HepG2 (cell line): ENCODE measurements around the gene DICER1. TPM values are rescaled to one million over a fixed set of nuclear protein-coding genes. Genes with fewer than 3 reads are reported as not detected.

Experiments
- ATAC-seq: fragments of 200-7000 bp; cut with Tn5 transposase; 3 replicates; pipeline ENCODE4 v1.9.1; 2020; ENCODE audit warnings: mild to moderate bottlenecking, moderate library complexity
- BruUV-seq: library from RNA; stranded (reverse); fragments of 400-500 nt; replicated peaks from 2 replicates; lab custom pipeline; 2021; lab: Mats Ljungman, UMichigan
- CTCF ChIA-PET: fragments of 300-600 bp; formaldehyde crosslinking; extraction: SDS; loops from one replicate; lab custom pipeline; 2021; ENCODE audit warnings: low total read pairs, inconsistent platforms, low intra/inter-chr PET ratio; lab: Yijun Ruan, JAX
- POLR2A ChIA-PET: fragments of 350-600 bp; sonication (Branson Sonifier 250); formaldehyde crosslinking; loops from one replicate; lab custom pipeline; 2020; ENCODE audit warnings: antibody characterized with exemption, inconsistent platforms; lab: Yijun Ruan, JAX
- DNase-seq: peaks from one replicate; pipeline ENCODE4 v3.0.0-alpha.2; 2015; ENCODE audit warnings: low spot score
- FAIRE-seq: peaks from 3 replicates; lab custom pipeline; 2011; peaks lifted over from hg19 to GRCh38; lab: Jason Lieb, UNC
- H2AFZ ChIP-seq: one replicate; pipeline ENCODE4 v1.6.1; 2011; ENCODE audit warnings: low read length, inconsistent platforms
- H3K27ac ChIP-seq: fragments of 300-600 bp; 3 replicates; pipeline ENCODE4 v1.8.0; 2011; ENCODE audit warnings: mixed run types, mild to moderate bottlenecking, mixed read lengths, low read length, inconsistent platforms; ENCODE audit not compliant: insufficient read depth; ENCODE audit errors: extremely low read length
- H3K27me3 ChIP-seq, 2 experiments: fragments of 200-600 bp in 1 of 2; 2 replicates in 1 of 2; 3 replicates in 1 of 2; pipeline versions ENCODE4 v1.6.0 to v1.8.0; 2011; ENCODE audit warnings: low read length in 2 of 2, mild to moderate bottlenecking in 2 of 2, moderate library complexity in 2 of 2, inconsistent platforms in 1 of 2; ENCODE audit not compliant: insufficient read depth in 2 of 2, control insufficient read depth in 1 of 2
- H3K36me3 ChIP-seq, 2 experiments: fragments of 200-600 bp in 1 of 2; replicated peaks in 1 of 2; 2 replicates in 1 of 2; 3 replicates in 1 of 2; pipeline versions ENCODE4 v1.5.1 to v1.8.0; 2011; ENCODE audit warnings: low read length in 2 of 2, inconsistent platforms in 1 of 2; ENCODE audit not compliant: insufficient read depth in 2 of 2, control insufficient read depth in 1 of 2
- H3K4me1 ChIP-seq: 2 replicates; pipeline ENCODE4 v1.5.1; 2012; ENCODE audit warnings: low read length, inconsistent platforms; ENCODE audit not compliant: insufficient read depth
- H3K4me2 ChIP-seq: 2 replicates; pipeline ENCODE4 v1.6.0; 2011; ENCODE audit warnings: low read depth, low read length, inconsistent platforms
- H3K4me3 ChIP-seq, 3 experiments: fragments of 200-600 bp in 1 of 3; sonication (generic), shearing (Covaris generic) in 1 of 3; replicated peaks in 1 of 3; 2 replicates each; pipeline ENCODE4 v1.5.1; 2011 to 2016; ENCODE audit warnings: low read length in 3 of 3, inconsistent platforms in 2 of 3, low read depth in 2 of 3, mild to moderate bottlenecking in 2 of 3, control low read depth in 1 of 3, mixed read lengths in 1 of 3; ENCODE audit not compliant: insufficient read depth in 1 of 3
- H3K79me2 ChIP-seq: one replicate; pipeline ENCODE4 v1.6.1; 2011; ENCODE audit warnings: low read length, inconsistent platforms; ENCODE audit not compliant: insufficient read depth
- H3K9ac ChIP-seq: 2 replicates; pipeline ENCODE4 v1.6.0; 2011; ENCODE audit warnings: mild to moderate bottlenecking, low read depth, low read length, inconsistent platforms; ENCODE audit not compliant: insufficient read depth
- H3K9me3 ChIP-seq: 2 replicates; pipeline ENCODE4 v1.5.1; 2012; ENCODE audit warnings: mild to moderate bottlenecking, low read length
- H4K20me1 ChIP-seq: 2 replicates; pipeline ENCODE4 v1.6.0; 2011; ENCODE audit warnings: inconsistent platforms, mild to moderate bottlenecking, low read length, moderate library complexity; ENCODE audit not compliant: insufficient read depth
- ARNT ChIP-seq: fragments of 450-650 bp; IDR thresholded peaks from 2 replicates; pipeline ENCODE4 v1.6.1; 2017
- ATRX ChIP-seq: sonication (generic); formaldehyde crosslinking; IDR thresholded peaks from 2 replicates; pipeline ENCODE4 v1.4.0; 2020; ENCODE audit warnings: missing genetic modification reagents, borderline replicate concordance
- BHLHE40 ChIP-seq: IDR thresholded peaks from 2 replicates; pipeline ENCODE4 v1.6.1; 2011; ENCODE audit warnings: low read length, improper control_type of control experiment
- DNMT3B ChIP-seq: conservative IDR thresholded peaks from 2 replicates; pipeline ENCODE4 v1.6.1; 2016; ENCODE audit warnings: missing biosample characterization, control low read depth
- FLYWCH1 ChIP-seq: sonication (generic); formaldehyde crosslinking; IDR thresholded peaks from 2 replicates; pipeline ENCODE4 v1.8.1; 2023; ENCODE audit warnings: mild to moderate bottlenecking, missing genetic modification reagents
- KDM3A ChIP-seq: IDR thresholded peaks from 2 replicates; pipeline ENCODE4 v1.6.1; 2018; ENCODE audit warnings: low read depth, missing compliant biosample characterization
- TBX2 ChIP-seq: sonication (generic); formaldehyde crosslinking; IDR thresholded peaks from 2 replicates; pipeline ENCODE4 v1.5.0; 2020; ENCODE audit warnings: missing genetic modification reagents, mild to moderate bottlenecking, borderline replicate concordance
- YEATS4 ChIP-seq: sonication (generic); formaldehyde crosslinking; IDR thresholded peaks from 2 replicates; pipeline ENCODE4 v1.4.0; 2020; ENCODE audit warnings: missing genetic modification reagents, borderline replicate concordance
- ZNF121 ChIP-seq: sonication (generic); formaldehyde crosslinking; IDR thresholded peaks from 2 replicates; pipeline ENCODE4 v1.5.0; 2020; ENCODE audit warnings: mild to moderate bottlenecking, missing genetic modification reagents
- ZNF3 ChIP-seq: IDR thresholded peaks from 2 replicates; pipeline ENCODE4 v1.7.0; 2017; ENCODE audit warnings: inconsistent platforms
- ZNF367 ChIP-seq: sonication (generic); formaldehyde crosslinking; IDR thresholded peaks from 2 replicates; pipeline ENCODE4 v1.4.0; 2020; ENCODE audit warnings: missing genetic modification reagents, borderline replicate concordance
- ZNF460 ChIP-seq: sonication (generic); formaldehyde crosslinking; IDR thresholded peaks from 2 replicates; pipeline ENCODE4 v1.5.1; 2020; ENCODE audit warnings: missing genetic modification reagents, mild to moderate bottlenecking, borderline replicate concordance
- ZNF589 ChIP-seq: sonication (generic); formaldehyde crosslinking; conservative IDR thresholded peaks from 2 replicates; pipeline ENCODE4 v1.8.0; 2022; ENCODE audit warnings: mild to moderate bottlenecking, moderate library complexity, missing genetic modification reagents
- ZNF605 ChIP-seq: sonication (generic); formaldehyde crosslinking; IDR thresholded peaks from 2 replicates; pipeline ENCODE4 v1.8.0; 2022; ENCODE audit warnings: mild to moderate bottlenecking, missing genetic modification reagents
- ZNF615 ChIP-seq: sonication (generic); formaldehyde crosslinking; IDR thresholded peaks from 2 replicates; pipeline ENCODE4 v1.5.0; 2020; ENCODE audit warnings: mild to moderate bottlenecking, missing genetic modification reagents, borderline replicate concordance
- ZNF775 ChIP-seq: sonication (generic); formaldehyde crosslinking; IDR thresholded peaks from 2 replicates; pipeline ENCODE4 v1.4.0; 2020; ENCODE audit warnings: missing genetic modification reagents, mild to moderate bottlenecking, moderate library complexity, borderline replicate concordance
- ZNF782 ChIP-seq: sonication (generic); formaldehyde crosslinking; IDR thresholded peaks from 2 replicates; pipeline ENCODE4 v1.4.0; 2020; ENCODE audit warnings: missing genetic modification reagents, mild to moderate bottlenecking, borderline replicate concordance
- WGBS: methylation state at CpG from one replicate; pipeline ENCODE4 v1.1.6; 2017; ENCODE audit warnings: low lambda C conversion rate; 5-methylcytosine and 5-hydroxymethylcytosine counted together
- in situ Hi-C: cut with HindIII; loops from 2 replicates; pipeline ENCODE4 v1.10.0; 2017; ENCODE audit warnings: low pct_unique_long_range_greater_than_20kb; ENCODE audit not compliant: extremely low pct_ligation_motif_present
- intact Hi-C: fragments of 100-400 bp; cut with micrococcal nuclease; formaldehyde crosslinking; loops from one replicate; pipeline ENCODE4 v1.10.0; 2022; ENCODE audit not compliant: unreplicated experiment
- polyA plus RNA-seq, 8 experiments: library from polyadenylated mRNA; depleted of rRNA in 3 of 8; stranded (reverse) in 7 of 8; unstranded in 1 of 8; fragments of >200 nt; fragmentation: Illumina TruSeq in 4 of 8; extraction: Trizol in 4 of 8; gene quantifications; 2 replicates each; pipeline versions ENCODE4 v1.2.1 to v1.2.3, GENCODE V29; 2011 to 2016; ENCODE audit warnings: low read depth in 4 of 8, missing spikeins in 1 of 8, mixed read lengths in 1 of 8; ENCODE audit not compliant: insufficient read depth in 1 of 8
- total RNA-seq, 5 experiments: library from RNA; depleted of rRNA; stranded (reverse); fragments of >200 nt; fragmentation: Illumina TruSeq; extraction: Trizol; gene quantifications; 2 replicates each; pipeline ENCODE4 v1.2.3, GENCODE V29; 2016; ENCODE audit warnings: low read depth in 1 of 5
- TF ChIP-seq, protein P1 (sequence below): sonication (generic); formaldehyde crosslinking; IDR thresholded peaks from 2 replicates; pipeline ENCODE4 v1.8.0; 2022; ENCODE audit warnings: mild to moderate bottlenecking, missing genetic modification reagents; ENCODE audit not compliant: insufficient replicate concordance
- TF ChIP-seq, protein P2 (sequence below): sonication (generic); formaldehyde crosslinking; IDR thresholded peaks from 2 replicates; pipeline ENCODE4 v1.4.0; 2020; ENCODE audit warnings: missing genetic modification reagents, low read depth, mild to moderate bottlenecking, borderline replicate concordance

Gene DICER1
- total and polyA plus RNA-seq, 2 of the 13 experiments (the other 11 are each of a cell fraction or from before 2014, with no cell fraction given): 31.8 to 61.9 TPM

DNA sequence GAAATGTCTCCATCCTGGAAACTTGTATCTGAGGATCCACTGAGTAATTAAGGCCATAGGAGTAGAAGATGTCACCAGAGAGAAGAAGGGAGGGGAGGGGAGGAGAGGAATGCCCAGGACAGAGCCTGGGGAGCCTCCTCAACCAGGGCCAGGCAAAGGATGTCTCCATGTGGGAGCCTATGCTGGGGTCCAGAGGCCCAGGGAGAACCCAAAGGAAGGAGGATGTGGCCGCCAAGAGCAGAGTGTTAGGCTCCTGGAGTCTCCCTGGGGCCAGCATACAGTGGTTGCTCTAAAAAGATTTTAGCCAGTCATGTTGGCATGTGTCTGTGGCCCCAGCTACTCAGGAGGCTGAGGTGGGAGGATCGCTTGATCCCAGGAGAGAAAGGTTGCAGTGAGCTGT is 92.6 kb downstream of the DICER1 start:
- 0% methylated on average over 2 of the region's 2 CpGs for WGBS
- no peak for FAIRE-seq
- in situ Hi-C loops: no loop called here

More for the DNA sequence above, 92.6 kb downstream of the DICER1 start:
- Histone ChIP-seq H3K36me3 (no peaks in the 10 kb centered on the region), H3K79me2 (no peaks in the 10 kb centered on the region), H2AFZ (no peak overlapping the region), H4K20me1 (no peaks in the 10 kb centered on the region), H3K4me1 (no peaks in the 10 kb centered on the region), H3K27me3 (peaks cover 7 to 47% of the 10 kb centered on the region in 2 experiments), H3K9me3 (no peaks in the 10 kb centered on the region), H3K27ac (no peak overlapping the region), H3K4me2 (no peak overlapping the region), H3K4me3 (no peak overlapping the region), H3K9ac (no peak overlapping the region)
- no peak for DNase-seq
- ChIA-PET CTCF (no interaction called here), POLR2A (no interaction called here)
- ATAC-seq: no peak
- TF ChIP-seq, protein P1, sequence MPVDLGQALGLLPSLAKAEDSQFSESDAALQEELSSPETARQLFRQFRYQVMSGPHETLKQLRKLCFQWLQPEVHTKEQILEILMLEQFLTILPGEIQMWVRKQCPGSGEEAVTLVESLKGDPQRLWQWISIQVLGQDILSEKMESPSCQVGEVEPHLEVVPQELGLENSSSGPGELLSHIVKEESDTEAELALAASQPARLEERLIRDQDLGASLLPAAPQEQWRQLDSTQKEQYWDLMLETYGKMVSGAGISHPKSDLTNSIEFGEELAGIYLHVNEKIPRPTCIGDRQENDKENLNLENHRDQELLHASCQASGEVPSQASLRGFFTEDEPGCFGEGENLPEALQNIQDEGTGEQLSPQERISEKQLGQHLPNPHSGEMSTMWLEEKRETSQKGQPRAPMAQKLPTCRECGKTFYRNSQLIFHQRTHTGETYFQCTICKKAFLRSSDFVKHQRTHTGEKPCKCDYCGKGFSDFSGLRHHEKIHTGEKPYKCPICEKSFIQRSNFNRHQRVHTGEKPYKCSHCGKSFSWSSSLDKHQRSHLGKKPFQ: no peak
- TF ChIP-seq ZNF121 (CRISPR knock-in tag): no peak
- no peak for TF ChIP-seq ARNT
- TF ChIP-seq KDM3A (CRISPR knock-in tag): no peak
- TF ChIP-seq ZNF615 (CRISPR knock-in tag): no peak
- TF ChIP-seq DNMT3B (CRISPR knock-in tag): no peak
- TF ChIP-seq ZNF782 (CRISPR knock-in tag): no peak
- no peak for TF ChIP-seq YEATS4
- TF ChIP-seq, protein P2, sequence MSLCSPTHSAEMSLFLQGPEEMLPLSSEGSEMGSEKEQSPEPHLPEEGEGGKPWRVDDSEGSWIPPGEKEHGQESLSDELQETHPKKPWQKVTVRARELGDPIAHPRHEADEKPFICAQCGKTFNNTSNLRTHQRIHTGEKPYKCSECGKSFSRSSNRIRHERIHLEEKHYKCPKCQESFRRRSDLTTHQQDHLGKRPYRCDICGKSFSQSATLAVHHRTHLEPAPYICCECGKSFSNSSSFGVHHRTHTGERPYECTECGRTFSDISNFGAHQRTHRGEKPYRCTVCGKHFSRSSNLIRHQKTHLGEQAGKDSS (CRISPR knock-in tag): no peak
- no peak for TF ChIP-seq ZNF775 (CRISPR knock-in tag)
- TF ChIP-seq ATRX: no peak
- no peak for TF ChIP-seq ZNF367 (CRISPR knock-in tag)
- TF ChIP-seq FLYWCH1 (CRISPR knock-in tag): no peak
- TF ChIP-seq ZNF460 (CRISPR knock-in tag): no peak
- no peak for TF ChIP-seq BHLHE40
- TF ChIP-seq TBX2: no peak
- TF ChIP-seq ZNF589 (CRISPR knock-in tag): no peak
- no peak for TF ChIP-seq ZNF3 (CRISPR knock-in tag)
- no peak for TF ChIP-seq ZNF605 (CRISPR knock-in tag)
- BruUV-seq: no TSS peak
- intact Hi-C loops: no loop called here
